ENCODE results near the gene PDE1C. TPM values are rescaled to one million over a fixed set of nuclear protein-coding genes. Genes with fewer than 3 reads are reported as not detected.

PDE1C gene
- total RNA-seq, 1 experiment from 2014 or later, result not detected

DNA sequence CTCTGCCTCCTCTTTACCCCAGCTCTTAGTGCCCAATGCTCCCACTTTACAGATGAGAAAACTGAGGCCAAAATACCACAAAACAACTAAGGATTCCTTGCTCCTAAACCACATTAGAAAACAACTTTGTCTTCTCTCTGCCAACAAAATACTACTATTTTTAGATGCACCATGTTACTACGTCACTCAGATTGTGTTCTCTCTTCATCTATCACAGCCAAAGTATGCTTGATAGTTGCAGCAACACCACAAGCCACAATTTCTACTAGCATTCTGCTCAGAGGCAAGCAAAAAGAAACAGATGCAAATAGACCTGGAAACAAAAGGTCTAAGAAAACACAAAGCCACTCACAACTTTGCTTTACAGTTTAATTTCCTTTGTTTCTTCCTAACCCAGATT is 3.3 kb upstream of the PDE1C start:
- ChIA-PET POLR2A (ENCODE audit: low non-redundant PET) (no interaction called here), CTCF (no interaction called here)
- no peak overlapping the region for H3K4me3 ChIP-seq (ENCODE audit: low read depth, low read length, poor library complexity, severe bottlenecking)
- BruUV-seq (replicated peaks), result no TSS peak
- DNase-seq (ENCODE audit: low spot score), result no peak
- TF ChIP-seq, protein P1, sequence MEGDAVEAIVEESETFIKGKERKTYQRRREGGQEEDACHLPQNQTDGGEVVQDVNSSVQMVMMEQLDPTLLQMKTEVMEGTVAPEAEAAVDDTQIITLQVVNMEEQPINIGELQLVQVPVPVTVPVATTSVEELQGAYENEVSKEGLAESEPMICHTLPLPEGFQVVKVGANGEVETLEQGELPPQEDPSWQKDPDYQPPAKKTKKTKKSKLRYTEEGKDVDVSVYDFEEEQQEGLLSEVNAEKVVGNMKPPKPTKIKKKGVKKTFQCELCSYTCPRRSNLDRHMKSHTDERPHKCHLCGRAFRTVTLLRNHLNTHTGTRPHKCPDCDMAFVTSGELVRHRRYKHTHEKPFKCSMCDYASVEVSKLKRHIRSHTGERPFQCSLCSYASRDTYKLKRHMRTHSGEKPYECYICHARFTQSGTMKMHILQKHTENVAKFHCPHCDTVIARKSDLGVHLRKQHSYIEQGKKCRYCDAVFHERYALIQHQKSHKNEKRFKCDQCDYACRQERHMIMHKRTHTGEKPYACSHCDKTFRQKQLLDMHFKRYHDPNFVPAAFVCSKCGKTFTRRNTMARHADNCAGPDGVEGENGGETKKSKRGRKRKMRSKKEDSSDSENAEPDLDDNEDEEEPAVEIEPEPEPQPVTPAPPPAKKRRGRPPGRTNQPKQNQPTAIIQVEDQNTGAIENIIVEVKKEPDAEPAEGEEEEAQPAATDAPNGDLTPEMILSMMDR (conservative IDR thresholded peaks at IDR 0.05; ENCODE audit: low read depth, low read length), result no peak
- TF ChIP-seq EZH2 (IDR thresholded peaks at IDR 0.05; ENCODE audit: borderline replicate concordance, low read depth, low read length, poor library complexity, severe bottlenecking), result no peak
- H3K27me3 ChIP-seq (replicated peaks; ENCODE audit: insufficient read depth, low read depth, low read length, poor library complexity), result peaks cover 85% of the 10 kb centered on the region
- intact Hi-C loops (cut with micrococcal nuclease; ENCODE audit: unreplicated experiment), result no loop called here
- H3K27ac ChIP-seq (ENCODE audit: low read depth, low read length, poor library complexity, severe bottlenecking), result no peak overlapping the region
- H3K36me3 ChIP-seq (ENCODE audit: insufficient read depth, low read length, poor library complexity, severe bottlenecking), result no peaks in the 10 kb centered on the region
- H3K4me1 ChIP-seq (ENCODE audit: insufficient read depth, low read length, poor library complexity, severe bottlenecking), result peaks cover 6% of the 10 kb centered on the region
- H3K9me3 ChIP-seq (ENCODE audit: low read depth, low read length, poor library complexity, severe bottlenecking), result no peaks in the 10 kb centered on the region

GRCh38 chr7:32072397-32072796 is 2.2 kb upstream of the PDE1C start:
- Histone ChIP-seq H3K36me3 (ENCODE audit: insufficient read depth, low read length, poor library complexity, severe bottlenecking) (no peaks in the 10 kb centered on the region), H3K27me3 (replicated peaks; ENCODE audit: insufficient read depth, low read depth, low read length, poor library complexity) (peaks cover 87% of the 10 kb centered on the region), H3K27ac (ENCODE audit: low read depth, low read length, poor library complexity, severe bottlenecking) (no peak overlapping the region), H3K9me3 (ENCODE audit: low read depth, low read length, poor library complexity, severe bottlenecking) (no peaks in the 10 kb centered on the region), H3K4me3 (ENCODE audit: low read depth, low read length, poor library complexity, severe bottlenecking) (no peak overlapping the region), H3K4me1 (ENCODE audit: insufficient read depth, low read length, poor library complexity, severe bottlenecking) (peaks cover 6% of the 10 kb centered on the region)
- TF ChIP-seq EZH2 (IDR thresholded peaks at IDR 0.05; ENCODE audit: borderline replicate concordance, low read depth, low read length, poor library complexity, severe bottlenecking), result peak; percentile 31
- TF ChIP-seq, protein P1 (conservative IDR thresholded peaks at IDR 0.05; ENCODE audit: low read depth, low read length), result peak; percentile 29; the same call in 1 of the 2 replicates
- no TSS peak for BruUV-seq (replicated peaks)
- intact Hi-C loops (cut with micrococcal nuclease; ENCODE audit: unreplicated experiment), result no loop called here
- DNase-seq (ENCODE audit: low spot score), result peak; percentile 10
- ChIA-PET POLR2A (ENCODE audit: low non-redundant PET) (no interaction called here), CTCF (no interaction called here)

GRCh38 chr7:32071466-32072091 is 1.4 kb upstream of the PDE1C start:
- peaks cover 90% of the 10 kb centered on the region for H3K27me3 ChIP-seq (replicated peaks; ENCODE audit: insufficient read depth, low read depth, low read length, poor library complexity)

More at GRCh38 chr7:32071466-32072091, 1.4 kb upstream of the PDE1C start:
- CTCF ChIA-PET, result no interaction called here
- Histone ChIP-seq H3K4me3 (ENCODE audit: low read depth, low read length, poor library complexity, severe bottlenecking) (no peak overlapping the region), H3K27ac (ENCODE audit: low read depth, low read length, poor library complexity, severe bottlenecking) (no peak overlapping the region), H3K9me3 (ENCODE audit: low read depth, low read length, poor library complexity, severe bottlenecking) (no peaks in the 10 kb centered on the region), H3K36me3 (ENCODE audit: insufficient read depth, low read length, poor library complexity, severe bottlenecking) (no peaks in the 10 kb centered on the region), H3K4me1 (ENCODE audit: insufficient read depth, low read length, poor library complexity, severe bottlenecking) (peaks cover 6% of the 10 kb centered on the region)
- no peak for TF ChIP-seq EZH2 (IDR thresholded peaks at IDR 0.05; ENCODE audit: borderline replicate concordance, low read depth, low read length, poor library complexity, severe bottlenecking)
- TF ChIP-seq, protein P1 (conservative IDR thresholded peaks at IDR 0.05; ENCODE audit: low read depth, low read length), result no peak
- no TSS peak for BruUV-seq (replicated peaks)
- intact Hi-C loops (cut with micrococcal nuclease; ENCODE audit: unreplicated experiment), result no loop called here
- DNase-seq (ENCODE audit: low spot score), result no peak
- POLR2A ChIA-PET (ENCODE audit: low non-redundant PET), result no interaction called here

Measured in A673 (cell line).